ENCODE data around the gene MUC13.

The MUC13 gene

DNA sequence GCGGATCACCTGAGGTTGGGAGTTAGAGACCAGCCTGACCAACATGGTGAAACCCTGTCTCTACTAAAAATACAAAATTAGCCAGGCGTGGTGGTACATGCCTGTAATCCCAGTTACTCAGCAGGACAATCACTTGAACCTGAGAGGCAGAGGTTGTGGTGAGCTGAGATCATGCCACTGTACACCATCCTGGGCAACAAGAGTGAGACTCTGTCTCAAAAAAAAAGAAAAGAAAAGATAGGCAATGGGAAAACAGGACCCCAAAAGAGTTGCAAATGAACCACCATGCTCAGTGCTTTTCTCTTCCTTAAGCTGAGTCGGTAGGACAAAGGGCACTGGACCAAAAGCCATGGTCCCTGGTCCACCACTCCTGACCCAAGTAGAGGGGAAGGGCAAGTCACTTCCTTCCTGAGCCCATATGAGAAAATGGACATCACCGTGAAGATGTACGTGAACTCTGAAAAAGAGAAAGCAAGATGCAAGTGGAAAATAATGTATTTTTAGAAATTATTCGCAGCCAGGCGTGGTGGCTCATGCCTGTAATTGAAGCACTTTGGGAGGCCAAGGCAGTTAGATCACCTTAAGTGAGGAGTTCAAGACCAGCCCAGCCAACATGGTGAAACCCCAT lies 50.0 kb downstream of the MUC13 start:
- Histone ChIP-seq H3K4me3 (ENCODE audit: insufficient read depth in 1 of 2, low read depth in 1 of 2, low read length in 2 of 2) (peak overlapping the region in 1 of 2 experiments; percentile 50), H3K27me3 (ENCODE audit: control insufficient read depth in 1 of 2, insufficient read depth in 1 of 2, low read length in 2 of 2) (no peaks in the 10 kb centered on the region), H3K4me2 (ENCODE audit: low read length, poor library complexity, severe bottlenecking) (no peak overlapping the region), H2BK12ac (ENCODE audit: low read length in 2 of 2) (peak overlapping the region in 1 of 2 experiments; percentile 69), H3K9ac (ENCODE audit: low read length) (peak overlapping the region; percentile 95), H3K27ac (ENCODE audit: low read length, poor library complexity, severe bottlenecking) (peak overlapping the region; percentile 45), H2AFZ (ENCODE audit: low read depth, low read length) (no peak overlapping the region), H2BK15ac (ENCODE audit: low read depth, poor library complexity, severe bottlenecking) (no peak overlapping the region), H2BK5ac (ENCODE audit: low read depth, low read length, poor library complexity, severe bottlenecking) (no peak overlapping the region), H3K23ac (ENCODE audit: low read length in 2 of 2) (no peak overlapping the region), H3K9me3 (ENCODE audit: control insufficient read depth, low read length) (no peaks in the 10 kb centered on the region), H3K79me1 (replicated peaks; ENCODE audit: low read length, poor library complexity, severe bottlenecking) (no peaks in the 10 kb centered on the region), H2BK120ac (ENCODE audit: low read depth, low read length) (no peak overlapping the region), H3K18ac (ENCODE audit: low read depth in 1 of 2, low read length in 2 of 2) (peak overlapping the region; percentile 0 to 65), H3K4me1 (ENCODE audit: control insufficient read depth, insufficient read depth, low read depth, low read length) (peaks cover 20% of the 10 kb centered on the region), H2AK5ac (ENCODE audit: low read length, severe bottlenecking) (peak overlapping the region; percentile 49), H3K4ac (ENCODE audit: low read depth in 1 of 2, low read length in 2 of 2) (peak overlapping the region; percentile 15 to 62), H3K14ac (ENCODE audit: low read length in 2 of 2) (no peak overlapping the region), H4K8ac (ENCODE audit: low read length) (peak overlapping the region; percentile 81), H4K91ac (ENCODE audit: low read length) (peak overlapping the region; percentile 92), H3K36me3 (ENCODE audit: control insufficient read depth in 1 of 2, insufficient read depth in 2 of 2, low read depth in 1 of 2, low read length in 2 of 2) (peaks cover 0 to 16% of the 10 kb centered on the region in 2 experiments)
- WGBS: 79% methylated on average over 7 of the region's 7 CpGs
- no peak for DNase-seq

DNA sequence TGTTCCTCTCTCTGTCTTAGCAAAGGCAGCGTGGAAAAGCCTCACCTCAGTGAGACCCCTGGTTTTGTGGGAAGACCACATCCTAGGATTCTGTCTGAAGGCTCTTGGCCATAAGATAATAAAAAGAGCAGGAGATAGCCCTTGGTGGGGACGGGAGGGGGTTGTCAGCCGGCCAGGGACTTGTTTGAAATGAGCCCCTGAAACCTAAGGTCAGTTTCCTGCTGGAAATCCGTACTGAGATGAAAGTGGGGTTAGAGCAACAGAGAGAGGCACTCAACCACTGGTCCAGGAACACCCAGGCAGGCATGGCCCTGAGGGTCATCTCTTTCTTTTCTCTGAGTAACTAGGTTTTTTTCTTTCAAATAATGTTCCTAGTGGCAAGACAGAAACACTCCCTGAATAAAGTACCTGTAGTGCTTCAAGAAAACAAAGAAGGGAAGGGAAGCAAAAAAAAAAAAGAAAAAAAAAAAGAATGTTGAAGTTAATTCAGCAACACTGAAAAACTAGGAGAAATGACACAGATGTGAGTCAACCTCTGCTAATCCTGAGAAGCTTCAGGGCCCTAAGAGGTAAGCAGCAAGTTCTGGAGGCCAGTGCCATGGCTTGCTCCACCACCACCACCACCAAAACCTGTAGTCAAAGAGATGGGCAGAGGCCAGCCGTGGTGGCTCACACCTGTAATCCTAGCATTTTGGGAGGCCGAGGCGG lies 50.6 kb downstream of the MUC13 start:
- H3K79me1 ChIP-seq (replicated peaks; ENCODE audit: low read length, poor library complexity, severe bottlenecking): no peaks in the 10 kb centered on the region
- no peak overlapping the region for H3K4me3 ChIP-seq (ENCODE audit: insufficient read depth in 1 of 2, low read depth in 1 of 2, low read length in 2 of 2)
- no peak overlapping the region for H2BK5ac ChIP-seq (ENCODE audit: low read depth, low read length, poor library complexity, severe bottlenecking)
- peak overlapping the region; percentile 40 to 88 for H3K18ac ChIP-seq (ENCODE audit: low read depth in 1 of 2, low read length in 2 of 2)
- DNase-seq: peak; percentile 59
- H2AFZ ChIP-seq (ENCODE audit: low read depth, low read length): no peak overlapping the region
- H3K9me3 ChIP-seq (ENCODE audit: control insufficient read depth, low read length): no peaks in the 10 kb centered on the region
- no peak overlapping the region for H3K14ac ChIP-seq (ENCODE audit: low read length in 2 of 2)
- H4K91ac ChIP-seq (ENCODE audit: low read length): peak overlapping the region; percentile 84
- peak overlapping the region; percentile 94 for H2AK5ac ChIP-seq (ENCODE audit: low read length, severe bottlenecking)
- peak overlapping the region; percentile 73 to 81 for H3K4ac ChIP-seq (ENCODE audit: low read depth in 1 of 2, low read length in 2 of 2)
- H3K23ac ChIP-seq (ENCODE audit: low read length in 2 of 2): peak overlapping the region in 1 of 2 experiments; percentile 94
- H3K9ac ChIP-seq (ENCODE audit: low read length): peak overlapping the region; percentile 35
- WGBS: 54% methylated on average over 7 of the region's 7 CpGs
- H3K36me3 ChIP-seq (ENCODE audit: control insufficient read depth in 1 of 2, insufficient read depth in 2 of 2, low read depth in 1 of 2, low read length in 2 of 2): peaks cover 0 to 16% of the 10 kb centered on the region in 2 experiments
- peak overlapping the region; percentile 87 for H4K8ac ChIP-seq (ENCODE audit: low read length)
- H2BK12ac ChIP-seq (ENCODE audit: low read length in 2 of 2): peak overlapping the region; percentile 32 to 67
- H2BK15ac ChIP-seq (ENCODE audit: low read depth, poor library complexity, severe bottlenecking): no peak overlapping the region
- peak overlapping the region; percentile 85 for H3K27ac ChIP-seq (ENCODE audit: low read length, poor library complexity, severe bottlenecking)
- peaks cover 23% of the 10 kb centered on the region for H3K4me1 ChIP-seq (ENCODE audit: control insufficient read depth, insufficient read depth, low read depth, low read length)
- no peaks in the 10 kb centered on the region for H3K27me3 ChIP-seq (ENCODE audit: control insufficient read depth in 1 of 2, insufficient read depth in 1 of 2, low read length in 2 of 2)
- no peak overlapping the region for H3K4me2 ChIP-seq (ENCODE audit: low read length, poor library complexity, severe bottlenecking)
- peak overlapping the region; percentile 86 for H2BK120ac ChIP-seq (ENCODE audit: low read depth, low read length)

- peak overlapping the region; percentile 64 to 73 for H3K4ac ChIP-seq (ENCODE audit: low read depth in 1 of 2, low read length in 2 of 2)
- H2AK5ac ChIP-seq (ENCODE audit: low read length, severe bottlenecking): peak overlapping the region; percentile 86
- peak overlapping the region; percentile 70 to 76 for H2BK12ac ChIP-seq (ENCODE audit: low read length in 2 of 2)
- no peaks in the 10 kb centered on the region for H3K79me1 ChIP-seq (replicated peaks; ENCODE audit: low read length, poor library complexity, severe bottlenecking)
- H2BK15ac ChIP-seq (ENCODE audit: low read depth, poor library complexity, severe bottlenecking): no peak overlapping the region
- peak overlapping the region; percentile 85 for H3K27ac ChIP-seq (ENCODE audit: low read length, poor library complexity, severe bottlenecking)
- WGBS: 40% methylated on average over 11 of the region's 13 CpGs
- H3K9ac ChIP-seq (ENCODE audit: low read length): peak overlapping the region; percentile 35
- peaks cover 0 to 16% of the 10 kb centered on the region in 2 experiments for H3K36me3 ChIP-seq (ENCODE audit: control insufficient read depth in 1 of 2, insufficient read depth in 2 of 2, low read depth in 1 of 2, low read length in 2 of 2)
- H2BK120ac ChIP-seq (ENCODE audit: low read depth, low read length): peak overlapping the region; percentile 80
- H3K23ac ChIP-seq (ENCODE audit: low read length in 2 of 2): no peak overlapping the region
- no peak overlapping the region for H3K14ac ChIP-seq (ENCODE audit: low read length in 2 of 2)
- H3K4me3 ChIP-seq (ENCODE audit: insufficient read depth in 1 of 2, low read depth in 1 of 2, low read length in 2 of 2): no peak overlapping the region
- H4K8ac ChIP-seq (ENCODE audit: low read length): peak overlapping the region; percentile 87
- H2AFZ ChIP-seq (ENCODE audit: low read depth, low read length): no peak overlapping the region
- H2BK5ac ChIP-seq (ENCODE audit: low read depth, low read length, poor library complexity, severe bottlenecking): no peak overlapping the region
- peak overlapping the region; percentile 97 to 98 for H3K18ac ChIP-seq (ENCODE audit: low read depth in 1 of 2, low read length in 2 of 2)
- H3K9me3 ChIP-seq (ENCODE audit: control insufficient read depth, low read length): no peaks in the 10 kb centered on the region
- peak; percentile 60 for DNase-seq
- H4K91ac ChIP-seq (ENCODE audit: low read length): peak overlapping the region; percentile 89
- H3K27me3 ChIP-seq (ENCODE audit: control insufficient read depth in 1 of 2, insufficient read depth in 1 of 2, low read length in 2 of 2): no peaks in the 10 kb centered on the region
- peaks cover 26% of the 10 kb centered on the region for H3K4me1 ChIP-seq (ENCODE audit: control insufficient read depth, insufficient read depth, low read depth, low read length)
- H3K4me2 ChIP-seq (ENCODE audit: low read length, poor library complexity, severe bottlenecking): no peak overlapping the region
Observed at GRCh38 chr3:124882816-124883747, 51.5 kb downstream of the MUC13 start.
